HG02885 (cell line): ENCODE measurements around the gene PRKD3.

ENCODE experiments used
- ATAC-seq: cut with Tn5 transposase; IDR thresholded peaks from one replicate; pipeline ENCODE4 v1.9.1; 2021; ENCODE audit warnings: mild to moderate bottlenecking; ENCODE audit not compliant: unreplicated experiment, poor library complexity

The PRKD3 gene

DNA sequence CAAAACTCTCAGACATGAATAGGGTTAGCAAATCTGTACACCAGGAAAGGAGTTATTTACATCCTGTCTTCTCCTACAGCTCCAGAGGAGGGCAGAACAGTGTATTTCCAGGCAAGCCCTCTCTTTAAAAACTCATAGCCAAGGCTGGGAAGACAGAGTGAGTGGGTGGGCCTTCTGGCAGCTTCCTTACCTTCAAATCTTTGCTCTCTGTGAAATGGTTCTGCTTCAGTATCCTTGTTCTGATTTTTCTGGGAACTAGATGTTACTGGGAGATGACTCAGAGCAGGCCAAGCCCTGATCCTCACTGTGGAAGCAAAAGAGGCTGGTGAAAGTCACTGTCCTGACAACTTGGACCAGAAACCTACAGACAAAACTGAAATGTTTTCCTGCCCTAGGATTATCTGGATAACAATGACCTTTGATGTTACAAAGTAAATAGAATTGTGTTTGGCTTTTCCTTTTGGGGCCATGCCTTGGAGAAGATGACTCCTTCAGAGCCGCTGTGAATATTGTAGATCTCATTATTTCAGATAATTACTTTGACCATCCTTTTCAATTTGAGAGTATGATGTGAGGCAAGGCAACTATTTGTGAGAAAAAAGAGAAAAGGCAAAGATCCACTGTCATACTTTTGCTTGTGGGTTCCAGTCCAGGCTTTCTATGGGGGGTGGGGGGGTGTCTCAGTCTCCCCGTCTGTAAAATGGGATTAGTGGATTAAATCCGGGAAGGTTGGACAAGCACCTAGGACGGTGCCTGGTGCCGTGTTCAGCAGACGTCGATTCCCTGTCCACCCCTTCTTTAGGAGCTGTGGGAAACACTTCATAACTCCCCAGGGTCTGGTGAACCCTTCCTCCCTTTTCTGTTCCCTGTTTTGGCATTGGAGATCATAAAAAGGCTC is 19.2 kb upstream of the PRKD3 start:
- no peak for ATAC-seq

DNA sequence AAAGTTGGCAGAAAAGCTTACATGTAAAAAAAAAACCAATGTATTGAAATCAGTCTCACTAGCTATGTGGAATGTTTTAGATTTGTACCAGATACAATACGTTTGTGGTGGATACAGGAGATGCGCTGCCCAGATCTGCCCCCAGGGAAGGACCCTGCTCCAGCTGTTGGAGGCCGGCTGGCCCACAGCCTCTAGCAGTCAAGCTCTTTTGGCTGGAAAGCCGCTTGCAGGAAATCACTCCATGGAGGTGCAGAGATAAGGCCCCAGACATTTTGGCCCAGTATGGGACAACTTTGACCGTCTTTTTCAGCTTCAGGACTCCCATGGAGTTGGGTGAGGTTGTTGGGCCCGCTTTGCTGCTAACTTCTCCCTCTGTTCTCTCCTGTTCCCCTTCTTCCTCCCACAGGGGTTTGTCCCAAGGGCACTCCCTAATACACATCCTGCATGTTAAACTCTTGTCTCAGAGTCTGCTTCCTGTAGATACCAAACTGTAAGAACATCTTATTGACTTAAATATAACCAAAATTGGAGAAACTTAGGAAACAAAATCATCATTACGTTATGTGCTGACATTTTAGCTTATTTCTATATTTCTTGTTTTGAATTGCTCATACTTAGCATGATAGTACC is 18.1 kb upstream of the PRKD3 start:
- no peak for ATAC-seq

DNA sequence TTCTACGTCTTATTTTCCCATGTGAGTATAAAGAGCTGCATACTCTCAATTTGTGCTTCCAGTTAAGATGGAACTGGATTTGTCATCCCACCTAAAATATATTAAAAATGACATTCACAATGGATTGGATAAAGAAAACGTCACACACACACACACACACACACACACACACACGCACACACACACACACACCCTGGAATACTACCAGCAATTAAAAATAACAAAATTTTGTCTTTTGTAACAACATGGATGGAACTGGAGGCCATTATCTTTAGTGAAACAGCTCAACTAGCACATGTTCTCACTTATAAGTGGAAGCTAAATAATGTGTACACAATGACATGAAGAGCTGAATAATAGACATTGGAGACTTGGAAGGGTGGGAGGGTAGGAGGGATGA is 16.0 kb upstream of the PRKD3 start:
- no peak for ATAC-seq

DNA sequence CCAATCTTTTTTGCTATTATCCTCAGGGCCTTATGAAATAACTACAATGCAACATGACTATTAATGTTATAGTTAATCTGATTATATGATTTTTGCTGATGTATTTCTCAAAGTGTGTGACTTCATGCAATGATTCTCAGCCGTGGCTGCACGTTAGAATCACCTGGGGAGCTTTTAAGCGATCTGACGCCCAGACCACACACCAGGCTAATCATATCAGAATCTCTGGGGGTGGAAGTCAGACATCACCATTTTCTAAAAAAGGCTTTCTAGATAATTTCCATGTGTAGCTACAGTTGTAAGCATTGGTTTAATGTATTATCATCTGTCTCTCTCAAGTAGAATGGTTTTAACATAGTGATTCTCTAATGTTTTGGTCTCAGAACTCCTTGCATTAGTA is 14.3 kb upstream of the PRKD3 start:
- ATAC-seq = no peak

DNA sequence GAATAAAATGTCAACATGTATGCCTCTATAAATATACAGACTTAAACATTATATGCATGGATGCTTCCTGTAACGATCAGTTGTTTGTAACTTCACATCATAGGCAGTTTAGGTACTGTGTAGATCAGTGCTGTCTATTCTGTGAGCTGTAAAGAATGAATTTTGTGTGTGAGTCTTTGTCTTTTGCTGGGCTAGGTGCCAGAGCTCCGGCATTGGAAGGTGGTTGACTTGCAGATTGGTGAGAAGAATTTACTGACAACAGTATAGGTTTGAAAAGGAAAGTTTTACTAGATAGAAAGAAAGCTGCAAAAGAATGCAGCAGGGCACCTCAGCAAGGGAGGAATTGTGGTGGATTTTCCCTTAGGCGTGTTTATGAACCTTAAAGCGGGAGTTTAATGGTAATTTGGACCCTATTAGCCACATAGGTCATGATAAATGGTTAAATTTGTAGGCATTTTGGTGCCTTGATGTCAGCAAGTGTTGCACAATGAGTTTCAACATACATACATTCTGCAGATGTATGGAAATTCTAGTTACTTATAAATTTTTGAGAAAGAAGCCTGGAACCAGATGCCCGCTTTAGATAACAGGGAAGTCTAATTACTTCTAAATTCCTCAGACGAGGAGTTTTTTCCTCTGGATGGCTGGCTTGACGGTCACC is 13.1 kb upstream of the PRKD3 start:
- no peak for ATAC-seq

DNA sequence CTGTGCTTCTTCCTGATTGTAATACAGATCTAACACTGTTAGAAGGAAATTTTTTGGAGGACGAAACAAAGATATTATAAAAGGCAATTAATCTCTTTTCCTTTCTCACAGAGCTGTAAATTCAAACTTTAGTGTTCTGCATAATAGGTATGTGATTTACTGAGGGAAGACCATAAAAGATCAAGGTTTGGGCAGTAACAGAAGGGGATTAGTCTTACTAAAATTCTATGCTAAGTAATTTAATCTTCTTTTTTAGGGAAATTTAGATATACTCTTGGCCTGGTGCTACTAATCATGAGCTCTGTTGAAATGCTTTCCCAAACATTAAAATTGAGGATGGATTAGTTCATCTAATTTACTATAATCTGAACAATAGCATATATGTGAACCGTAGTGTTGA is 11.0 kb upstream of the PRKD3 start:
- ATAC-seq = no peak

DNA sequence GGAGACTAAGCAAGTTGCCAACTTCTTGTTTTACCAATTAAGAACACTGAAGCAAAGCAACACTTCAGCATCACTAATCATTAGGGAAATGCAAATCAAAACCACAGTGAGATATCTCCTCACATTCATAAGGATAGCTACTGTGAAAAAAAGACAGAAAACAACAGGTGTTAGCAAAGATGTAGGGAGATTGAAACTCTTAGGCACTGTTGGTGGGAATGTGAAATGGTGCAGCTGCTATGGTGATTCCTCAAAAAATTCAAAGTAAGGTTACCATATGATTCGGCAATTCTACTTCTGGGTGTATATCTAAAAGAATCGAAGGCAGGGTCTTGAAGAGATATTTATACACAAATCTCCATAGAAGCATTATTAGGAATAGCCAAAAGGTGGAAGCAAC is 8.6 kb upstream of the PRKD3 start:
- ATAC-seq = no peak

DNA sequence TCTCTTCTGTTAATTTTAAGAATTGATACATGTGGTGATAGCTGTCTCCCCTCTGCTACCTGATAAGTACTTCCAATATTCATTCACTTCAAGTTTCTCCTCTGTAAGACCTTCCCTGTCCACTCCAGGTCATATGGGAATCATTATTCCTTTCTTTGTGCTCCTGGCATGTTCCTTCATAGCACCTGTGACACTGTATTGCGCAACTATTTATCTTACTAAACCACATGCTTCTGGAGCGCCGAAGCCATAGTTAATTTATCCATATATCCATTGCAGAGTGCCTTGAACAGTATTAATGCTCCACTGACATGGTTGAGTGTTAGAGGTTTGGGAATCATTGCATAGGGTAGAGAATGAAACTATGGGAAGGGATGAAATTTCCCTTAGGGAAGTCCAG is 7.9 kb upstream of the PRKD3 start:
- ATAC-seq = no peak

DNA sequence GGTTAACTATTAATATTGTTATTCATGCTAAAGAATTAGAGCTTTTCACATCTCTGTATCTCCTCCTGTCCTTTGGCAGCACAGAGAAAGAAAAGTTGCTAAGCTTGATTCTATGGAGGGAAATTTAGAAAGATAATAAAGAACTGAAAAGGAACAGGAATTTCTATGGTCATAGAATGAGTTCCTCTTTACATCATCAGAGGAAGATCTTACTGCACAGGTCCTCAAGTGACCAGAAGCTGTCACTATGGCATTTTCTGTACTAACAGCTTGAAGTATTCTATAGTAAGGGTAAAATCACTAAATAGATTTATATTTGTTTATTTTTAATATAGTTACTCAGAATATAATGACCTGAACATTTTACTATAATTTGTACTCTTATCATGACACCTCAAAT is 6.0 kb upstream of the PRKD3 start:
- no peak for ATAC-seq

- ATAC-seq = no peak
These were observed 2.4 kb upstream of the PRKD3 start for GRCh38 chr2:37326866-37327634.

DNA sequence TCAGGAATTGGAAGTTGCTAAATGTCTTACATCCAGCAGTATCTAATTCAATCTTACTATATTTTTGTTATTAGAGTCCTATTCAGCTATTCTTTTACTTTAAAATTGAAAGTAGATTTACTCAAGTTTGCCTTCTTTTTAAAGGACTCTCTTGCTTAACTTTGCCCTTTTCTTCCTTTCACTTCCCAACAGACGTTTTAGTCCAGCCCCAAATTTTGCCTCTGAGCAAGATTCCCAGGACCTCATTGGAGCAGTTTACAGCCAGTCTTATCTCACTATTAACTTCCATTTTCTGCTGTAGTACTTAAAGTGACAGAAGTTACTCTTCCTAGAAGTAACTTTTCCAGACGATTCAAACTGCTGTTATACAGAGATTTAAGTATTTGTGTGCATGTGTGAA is 1.7 kb upstream of the PRKD3 start:
- ATAC-seq = no peak

- no peak for ATAC-seq
These were observed 1.0 kb upstream of the PRKD3 start for GRCh38 chr2:37325625-37326071.

GRCh38 chr2:37324536-37324785 is 172 bp downstream of the PRKD3 start:
- no peak for ATAC-seq

- peak; percentile 30 for ATAC-seq
These were observed 675 bp downstream of the PRKD3 start for GRCh38 chr2:37323781-37324535.

DNA sequence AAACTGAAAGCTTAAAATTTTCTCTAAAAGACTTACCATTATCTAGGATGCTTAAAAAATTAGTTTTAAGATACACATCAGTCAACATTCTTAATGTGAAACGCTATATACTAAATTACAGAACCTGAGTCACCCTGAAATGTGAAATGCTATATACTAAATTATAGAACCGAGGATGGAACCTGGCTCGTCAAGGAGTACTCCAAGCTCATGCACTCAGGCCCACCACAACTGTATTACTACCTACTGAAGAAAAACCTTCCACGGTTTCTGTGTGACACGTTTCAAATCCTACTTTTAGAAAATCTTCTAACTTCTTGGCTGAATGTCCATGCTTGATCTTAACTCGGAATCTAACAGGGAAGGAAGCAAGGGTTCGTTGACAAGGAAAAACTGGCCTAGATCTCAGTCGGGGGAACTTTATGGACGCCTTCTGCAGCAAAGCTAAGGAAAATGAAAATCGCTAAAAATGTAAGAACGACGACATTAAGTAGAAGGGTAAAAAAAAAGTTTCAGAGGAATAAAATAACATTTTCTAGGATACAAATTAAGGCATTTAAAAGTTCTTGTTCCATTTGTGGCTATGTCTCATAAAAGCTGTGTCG is 1.4 kb downstream of the PRKD3 start:
- ATAC-seq = no peak

DNA sequence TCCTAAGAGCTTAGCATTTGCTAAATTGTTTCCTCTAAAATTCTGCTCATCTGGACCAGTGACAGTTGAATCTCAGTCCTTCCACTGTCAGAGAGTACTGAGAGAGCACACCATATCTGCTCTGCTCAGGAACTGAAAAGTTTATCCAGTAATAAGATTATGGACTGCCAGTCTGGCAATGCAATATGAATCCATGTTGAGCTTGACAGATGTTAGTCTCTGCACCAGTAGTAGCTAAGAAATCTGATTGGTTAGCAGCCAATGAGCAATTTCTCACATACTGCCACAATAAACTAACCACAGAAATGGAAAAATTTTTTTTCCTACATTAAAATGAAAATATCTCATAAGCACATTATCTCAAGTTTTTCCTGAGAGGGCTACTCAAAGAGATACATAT is 2.3 kb downstream of the PRKD3 start:
- no peak for ATAC-seq

- ATAC-seq = no peak
These were observed 3.5 kb downstream of the PRKD3 start for GRCh38 chr2:37321029-37321682.

DNA sequence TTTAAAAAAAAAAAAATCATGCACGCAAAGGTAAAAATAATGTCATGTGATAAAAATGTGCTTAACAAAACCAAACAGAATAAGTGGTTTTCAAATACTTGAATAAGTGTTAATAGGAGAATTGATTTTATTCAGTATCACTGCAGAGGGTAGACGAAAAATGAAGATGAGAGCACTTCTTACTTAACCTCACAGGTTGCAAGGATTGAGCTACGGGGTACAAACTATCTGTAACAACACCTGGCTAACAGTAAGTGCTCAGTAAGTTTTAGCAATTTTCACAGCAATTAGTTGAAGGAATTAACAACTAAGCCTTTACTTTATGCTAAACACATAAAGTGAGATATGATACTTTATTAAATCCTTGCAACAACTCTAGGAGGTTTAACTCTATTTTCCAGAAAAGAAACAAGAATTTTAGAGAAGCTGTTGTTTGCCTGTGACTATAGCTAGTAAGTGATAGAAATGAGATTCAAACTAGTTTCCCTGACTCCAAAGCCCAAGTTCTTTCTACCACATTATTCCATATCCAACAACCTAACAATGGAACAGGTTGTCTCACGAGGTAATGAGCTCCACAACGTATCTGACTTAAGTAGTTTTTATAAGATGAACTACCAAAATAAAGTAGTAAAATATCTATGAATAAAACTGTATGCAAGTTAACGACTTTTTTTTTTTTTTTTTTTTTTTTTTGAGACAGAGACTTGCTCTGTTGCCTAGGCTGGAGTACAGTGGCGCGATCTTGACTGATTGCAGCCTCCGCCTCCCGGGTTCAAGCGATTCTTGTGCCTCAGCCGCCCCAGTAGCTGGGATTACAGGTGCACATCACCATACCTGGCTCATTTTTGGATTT is 4.7 kb downstream of the PRKD3 start:
- ATAC-seq = no peak
